ENCODE results near the gene LCORL.
"Not testable (repeated sequence)": the region's sequence is repeated elsewhere in the genome, so short reads cannot be mapped to it uniquely, and the experiment has no call there.

Gene LCORL

GRCh38 chr4:18021720-18022571 is at the start of gene LCORL:
LCORL (minus strand) TSS chr4:18021755; CDS start chr4:18021751, 4 bp downstream.
- in situ Hi-C loops (cut with HindIII; ENCODE audit: low pct_ligation_motif_present, low pct_unique_long_range_greater_than_20kb, low sequenced_read_pairs): loop anchor here (25.0 kb wide), 1 partner anchor 185 kb away; no protein-coding TSS in a partner anchor

GRCh38 chr4:18069810-18070209 is 48.3 kb upstream of the LCORL start:
- in situ Hi-C loops (cut with HindIII; ENCODE audit: low pct_ligation_motif_present, low pct_unique_long_range_greater_than_20kb, low sequenced_read_pairs): no loop called here

More at GRCh38 chr4:18021720-18022571, at the start of gene LCORL:
- DNase-seq: peak; percentile 95

GRCh38 chr4:18067031-18067430 is 45.5 kb upstream of the LCORL start:
- no peak for DNase-seq
- in situ Hi-C loops (cut with HindIII; ENCODE audit: low pct_ligation_motif_present, low pct_unique_long_range_greater_than_20kb, low sequenced_read_pairs): no loop called here

More at GRCh38 chr4:18069810-18070209, 48.3 kb upstream of the LCORL start:
- no peak for DNase-seq

- DNase-seq: no peak
- in situ Hi-C loops (cut with HindIII; ENCODE audit: low pct_ligation_motif_present, low pct_unique_long_range_greater_than_20kb, low sequenced_read_pairs): no loop called here
Observed at GRCh38 chr4:18063079-18063478, 41.5 kb upstream of the LCORL start.

- in situ Hi-C loops (cut with HindIII; ENCODE audit: low pct_ligation_motif_present, low pct_unique_long_range_greater_than_20kb, low sequenced_read_pairs): no loop called here
- DNase-seq: no peak
Observed at GRCh38 chr4:18057821-18058533, 36.4 kb upstream of the LCORL start.

GRCh38 chr4:18056030-18056429 is 34.5 kb upstream of the LCORL start:
- no peak for DNase-seq
- in situ Hi-C loops (cut with HindIII; ENCODE audit: low pct_ligation_motif_present, low pct_unique_long_range_greater_than_20kb, low sequenced_read_pairs): no loop called here

- no peak for DNase-seq
- in situ Hi-C loops (cut with HindIII; ENCODE audit: low pct_ligation_motif_present, low pct_unique_long_range_greater_than_20kb, low sequenced_read_pairs): no loop called here
Observed at GRCh38 chr4:18052158-18052557, 30.6 kb upstream of the LCORL start.

- in situ Hi-C loops (cut with HindIII; ENCODE audit: low pct_ligation_motif_present, low pct_unique_long_range_greater_than_20kb, low sequenced_read_pairs): no loop called here
- no peak for DNase-seq
Observed at GRCh38 chr4:18051281-18051680, 29.7 kb upstream of the LCORL start.

- no peak for DNase-seq
Observed at GRCh38 chr4:18050448-18050847, 28.9 kb upstream of the LCORL start.

GRCh38 chr4:18049446-18049845 is 27.9 kb upstream of the LCORL start:
- DNase-seq: no peak
- in situ Hi-C loops (cut with HindIII; ENCODE audit: low pct_ligation_motif_present, low pct_unique_long_range_greater_than_20kb, low sequenced_read_pairs): no loop called here

More at GRCh38 chr4:18050448-18050847, 28.9 kb upstream of the LCORL start:
- in situ Hi-C loops (cut with HindIII; ENCODE audit: low pct_ligation_motif_present, low pct_unique_long_range_greater_than_20kb, low sequenced_read_pairs): no loop called here

GRCh38 chr4:18042754-18043153 is 21.2 kb upstream of the LCORL start:
- in situ Hi-C loops (cut with HindIII; ENCODE audit: low pct_ligation_motif_present, low pct_unique_long_range_greater_than_20kb, low sequenced_read_pairs): no loop called here
- DNase-seq: peak; percentile 6

- in situ Hi-C loops (cut with HindIII; ENCODE audit: low pct_ligation_motif_present, low pct_unique_long_range_greater_than_20kb, low sequenced_read_pairs): no loop called here
- DNase-seq: no peak
Observed at GRCh38 chr4:18042012-18042411, 20.5 kb upstream of the LCORL start.

- in situ Hi-C loops (cut with HindIII; ENCODE audit: low pct_ligation_motif_present, low pct_unique_long_range_greater_than_20kb, low sequenced_read_pairs): no loop called here
- no peak for DNase-seq
Observed at GRCh38 chr4:18041114-18041513, 19.6 kb upstream of the LCORL start.

GRCh38 chr4:18039113-18039512 is 17.6 kb upstream of the LCORL start:
- DNase-seq: no peak
- in situ Hi-C loops (cut with HindIII; ENCODE audit: low pct_ligation_motif_present, low pct_unique_long_range_greater_than_20kb, low sequenced_read_pairs): no loop called here

- DNase-seq; in situ Hi-C loops (cut with HindIII; ENCODE audit: low pct_ligation_motif_present, low pct_unique_long_range_greater_than_20kb, low sequenced_read_pairs): not testable (repeated sequence)
Observed at GRCh38 chr4:18036369-18036768, 14.8 kb upstream of the LCORL start.

- in situ Hi-C loops (cut with HindIII; ENCODE audit: low pct_ligation_motif_present, low pct_unique_long_range_greater_than_20kb, low sequenced_read_pairs): no loop called here
- DNase-seq: no peak
Observed at GRCh38 chr4:18034099-18034498, 12.5 kb upstream of the LCORL start.

- DNase-seq: no peak
- in situ Hi-C loops (cut with HindIII; ENCODE audit: low pct_ligation_motif_present, low pct_unique_long_range_greater_than_20kb, low sequenced_read_pairs): no loop called here
Observed at GRCh38 chr4:18033111-18034085, 11.8 kb upstream of the LCORL start.

- DNase-seq: no peak
- in situ Hi-C loops (cut with HindIII; ENCODE audit: low pct_ligation_motif_present, low pct_unique_long_range_greater_than_20kb, low sequenced_read_pairs): no loop called here
Observed at GRCh38 chr4:18025288-18025687, 3.7 kb upstream of the LCORL start.
